GM12801 (cell line): ENCODE results near the gene CYP4F12.

Source experiments
- CTCF ChIP-seq: IDR thresholded peaks from one replicate; pipeline ENCODE4 v1.5.1; 2011; ENCODE audit warnings: control low read depth; ENCODE audit not compliant: insufficient read length; ENCODE audit errors: extremely low read depth

The CYP4F12 gene

GRCh38 chr19:15722956-15723355, 50.1 kb downstream of the CYP4F12 start:
- TF ChIP-seq CTCF: no peak

GRCh38 chr19:15727724-15728123, 54.8 kb downstream of the CYP4F12 start, which contains the start of gene OR10H2:
TSS of gene OR10H2 (plus strand) at chr19:15728024. CDS start at chr19:15728044, 20 bp downstream.
- TF ChIP-seq CTCF: no peak

DNA sequence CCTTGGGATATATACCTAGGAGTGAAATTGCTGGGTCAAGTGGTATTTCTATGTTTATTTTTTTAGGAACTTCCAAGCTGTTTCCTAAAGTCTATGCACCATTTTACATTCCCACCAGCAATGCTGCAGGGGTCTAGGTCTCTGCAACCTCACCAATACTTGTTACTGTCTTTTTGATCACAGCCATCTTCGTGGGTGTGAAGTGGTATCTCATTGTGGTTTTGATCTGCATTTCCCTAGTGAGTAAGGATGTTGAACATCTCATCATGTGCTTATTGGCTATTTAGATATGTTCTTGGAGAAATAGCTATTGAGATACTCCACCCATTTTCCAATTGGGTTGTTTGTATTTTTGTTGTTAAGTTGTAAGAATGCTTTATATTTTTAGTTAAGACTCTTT, 57.7 kb downstream of the CYP4F12 start:
- TF ChIP-seq CTCF: no peak

GRCh38 chr19:15732388-15732787, 59.5 kb downstream of the CYP4F12 start:
- no peak for TF ChIP-seq CTCF

- TF ChIP-seq CTCF: no peak
Measured at GRCh38 chr19:15733895-15734294, 61.0 kb downstream of the CYP4F12 start.

DNA sequence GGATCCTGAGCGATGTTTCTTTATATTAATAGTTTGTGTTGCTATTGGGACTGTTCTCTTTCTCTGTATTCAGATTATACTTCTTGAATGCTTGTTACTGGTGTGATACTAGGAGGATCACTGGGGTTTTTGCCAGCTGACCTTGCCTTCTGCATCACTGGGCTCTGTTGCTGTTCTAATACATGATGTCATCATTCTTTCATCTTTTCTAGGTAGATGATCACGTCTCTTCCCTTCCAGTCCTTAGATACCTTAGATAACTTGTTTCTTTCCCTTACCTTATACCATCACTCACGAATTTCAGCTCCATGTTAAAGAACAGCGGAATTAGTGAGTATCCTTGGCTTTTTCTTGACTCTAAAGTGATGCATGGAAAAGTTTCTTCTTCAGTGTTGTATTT, 64.8 kb downstream of the CYP4F12 start, which contains the start of gene OR10H3:
Gene OR10H3, plus strand, starts transcription at position 264 of the 400 bp plus-strand sequence. CDS start 3,408 bp downstream, outside the sequence.
- TF ChIP-seq CTCF: no peak

GRCh38 chr19:15740785-15741184, 67.9 kb downstream of the CYP4F12 start:
- no peak for TF ChIP-seq CTCF
